H1 (cell line): ENCODE data around the gene CHRNA5. TPM values are rescaled to one million over a fixed set of nuclear protein-coding genes. Genes with fewer than 3 reads are reported as not detected.
"Not testable (repeated sequence)": the region's sequence is repeated elsewhere in the genome, so short reads cannot be mapped to it uniquely, and the experiment has no call there.

ENCODE experiments used
- CTCF ChIA-PET: fragments of 300-600 bp; sonication (Branson Sonifier 250); formaldehyde crosslinking; loops from one replicate; lab custom pipeline; 2021; ENCODE audit not compliant: partially characterized antibody; lab: Charles Lee
- POLR2A ChIA-PET: fragments of 300-600 bp; sonication (Branson Sonifier 250); formaldehyde crosslinking; loops from one replicate; lab custom pipeline; 2021; ENCODE audit warnings: inconsistent platforms; ENCODE audit not compliant: partially characterized antibody; lab: Charles Lee
- DNase-seq, 2 experiments: peaks; one replicate each; pipeline versions ENCODE4 v3.0.0 to v3.0.0-alpha.2; 2010 to 2022; ENCODE audit warnings: low spot score in 2 of 2, low read depth in 1 of 2, mixed read lengths in 1 of 2
- FAIRE-seq: peaks from 2 replicates; lab custom pipeline; 2011; peaks lifted over from hg19 to GRCh38; lab: Jason Lieb, UNC
- H2AFZ ChIP-seq: 2 replicates; pipeline ENCODE4 v1.8.1; 2012; ENCODE audit warnings: low read length, inconsistent platforms
- H2AK5ac ChIP-seq: 2 replicates; pipeline ENCODE4 v1.6.1; 2013; ENCODE audit warnings: low read depth, low read length
- H2BK120ac ChIP-seq: replicated peaks from 2 replicates; pipeline ENCODE3; 2013; ENCODE audit warnings: low read depth, low read length, inconsistent platforms
- H2BK12ac ChIP-seq: 2 replicates; pipeline ENCODE4 v1.6.1; 2013; ENCODE audit warnings: low read depth, low read length
- H2BK15ac ChIP-seq: 2 replicates; pipeline ENCODE4 v1.6.1; 2013; ENCODE audit warnings: low read length
- H2BK20ac ChIP-seq: 2 replicates; pipeline ENCODE4 v1.6.1; 2013; ENCODE audit warnings: low read length
- H2BK5ac ChIP-seq: 2 replicates; pipeline ENCODE4 v1.6.1; 2013; ENCODE audit warnings: low read depth, low read length
- H3K14ac ChIP-seq: 2 replicates; pipeline ENCODE4 v1.6.1; 2013; ENCODE audit warnings: inconsistent platforms; ENCODE audit not compliant: insufficient read length
- H3K18ac ChIP-seq: 2 replicates; pipeline ENCODE4 v1.6.1; 2013; ENCODE audit warnings: low read length; ENCODE audit errors: extremely low read depth
- H3K23ac ChIP-seq: 2 replicates; pipeline ENCODE4 v1.6.1; 2013; ENCODE audit warnings: inconsistent platforms; ENCODE audit not compliant: insufficient read length
- H3K23me2 ChIP-seq: 2 replicates; pipeline ENCODE4 v1.6.1; 2013; ENCODE audit warnings: low read depth, low read length
- H3K27ac ChIP-seq: 2 replicates; pipeline ENCODE4 v1.6.1; 2011; ENCODE audit warnings: low read depth, low read length, inconsistent platforms
- H3K27me3 ChIP-seq, 4 experiments: replicated peaks in 1 of 4; 1 replicate in 1 of 4; 2 replicates in 3 of 4; pipeline versions ENCODE4 v1.6.1 to v1.8.1; 2011 to 2013; ENCODE audit warnings: low read length in 3 of 4, mild to moderate bottlenecking in 3 of 4, inconsistent platforms in 2 of 4, mixed read lengths in 2 of 4, moderate library complexity in 1 of 4; ENCODE audit not compliant: control insufficient read depth in 3 of 4, insufficient read depth in 3 of 4; ENCODE audit errors: extremely low read depth in 1 of 4
- H3K36me3 ChIP-seq, 4 experiments: 2 replicates each; pipeline versions ENCODE4 v1.6.1 to v1.8.1; 2011 to 2013; ENCODE audit warnings: mild to moderate bottlenecking in 4 of 4, low read length in 3 of 4, moderate library complexity in 2 of 4, control low read depth in 1 of 4, inconsistent platforms in 1 of 4; ENCODE audit not compliant: insufficient read depth in 4 of 4, control insufficient read depth in 2 of 4
- H3K4ac ChIP-seq: replicated peaks from 2 replicates; pipeline ENCODE3; 2013; ENCODE audit warnings: low read length, low read depth, mixed read lengths, inconsistent platforms; ENCODE audit not compliant: insufficient read length
- H3K4me1 ChIP-seq, 4 experiments: replicated peaks in 1 of 4; 1 replicate in 1 of 4; 2 replicates in 3 of 4; pipeline versions ENCODE4 v1.6.1 to v1.8.1; 2011 to 2013; ENCODE audit warnings: low read length in 3 of 4, inconsistent platforms in 2 of 4, mixed read lengths in 1 of 4; ENCODE audit not compliant: insufficient read depth in 4 of 4, control insufficient read depth in 3 of 4
- H3K4me2 ChIP-seq, 2 experiments: 2 replicates each; pipeline versions ENCODE4 v1.6.1 to v1.8.1; 2011 to 2013; ENCODE audit warnings: low read depth in 2 of 2, low read length in 2 of 2, control low read depth in 1 of 2, inconsistent platforms in 1 of 2, mild to moderate bottlenecking in 1 of 2; ENCODE audit not compliant: insufficient read depth in 1 of 2
- H3K4me3 ChIP-seq, 4 experiments: fragments of 200-600, 300-600 bp in 1 of 4; sonication (generic), shearing (Covaris generic), sonication (Bioruptor Twin) in 1 of 4; 2 replicates each; pipeline versions ENCODE4 v1.5.1 to v1.8.1; 2011 to 2016; ENCODE audit warnings: low read length in 4 of 4, low read depth in 3 of 4, control low read depth in 2 of 4, inconsistent platforms in 2 of 4, mild to moderate bottlenecking in 2 of 4, mixed read lengths in 1 of 4, moderate library complexity in 1 of 4; ENCODE audit not compliant: insufficient read depth in 2 of 4; ENCODE audit errors: extremely low read depth in 1 of 4
- H3K56ac ChIP-seq: replicated peaks from 2 replicates; pipeline ENCODE3; 2013; ENCODE audit warnings: low read depth, mild to moderate bottlenecking, mixed read lengths, low read length, inconsistent platforms; ENCODE audit not compliant: insufficient read length
- H3K79me1 ChIP-seq: 2 replicates; pipeline ENCODE4 v1.6.1; 2013; ENCODE audit warnings: low read depth, low read length, control low read depth
- H3K79me2 ChIP-seq, 2 experiments: 2 replicates each; pipeline versions ENCODE4 v1.6.1 to v1.8.1; 2012 to 2013; ENCODE audit warnings: low read length in 2 of 2, mild to moderate bottlenecking in 2 of 2, inconsistent platforms in 1 of 2; ENCODE audit not compliant: insufficient read depth in 2 of 2, control insufficient read depth in 1 of 2
- H3K9ac ChIP-seq, 4 experiments: replicated peaks in 1 of 4; 1 replicate in 1 of 4; 2 replicates in 3 of 4; pipeline versions ENCODE4 v1.6.1 to v1.8.1; 2011 to 2013; ENCODE audit warnings: low read depth in 3 of 4, low read length in 3 of 4, control low read depth in 2 of 4, mild to moderate bottlenecking in 2 of 4, moderate library complexity in 2 of 4, inconsistent platforms in 1 of 4; ENCODE audit errors: extremely low read depth in 1 of 4
- H3K9me3 ChIP-seq, 2 experiments: 2 replicates each; pipeline versions ENCODE4 v1.6.1 to v1.8.1; 2012 to 2013; ENCODE audit warnings: mild to moderate bottlenecking in 2 of 2, moderate library complexity in 2 of 2, control low read depth in 1 of 2, inconsistent platforms in 1 of 2, low read depth in 1 of 2, low read length in 1 of 2, mixed read lengths in 1 of 2; ENCODE audit not compliant: insufficient read depth in 2 of 2
- H4K20me1 ChIP-seq, 2 experiments: replicated peaks in 1 of 2; 2 replicates each; pipeline versions ENCODE3 to v1.8.1; 2011 to 2013; ENCODE audit warnings: inconsistent platforms in 2 of 2, low read length in 2 of 2, mild to moderate bottlenecking in 1 of 2; ENCODE audit not compliant: insufficient read depth in 2 of 2, control insufficient read depth in 1 of 2
- H4K5ac ChIP-seq: 2 replicates; pipeline ENCODE4 v1.6.1; 2013; ENCODE audit warnings: low read length, low read depth, mixed read lengths, inconsistent platforms; ENCODE audit not compliant: insufficient read length
- H4K8ac ChIP-seq: 2 replicates; pipeline ENCODE4 v1.8.0; 2013; ENCODE audit warnings: mild to moderate bottlenecking, moderate library complexity, low read length, inconsistent platforms; ENCODE audit not compliant: insufficient read depth; ENCODE audit errors: extremely low read depth
- H4K91ac ChIP-seq: replicated peaks from 2 replicates; pipeline ENCODE3; 2013; ENCODE audit warnings: low read length, mixed read lengths, inconsistent platforms; ENCODE audit not compliant: insufficient read length
- CHD2 ChIP-seq: IDR thresholded peaks from 2 replicates; pipeline ENCODE4 v1.6.1; 2012; ENCODE audit warnings: low read length, improper control_type of control experiment
- POLR2AphosphoS5 ChIP-seq: IDR thresholded peaks from 2 replicates; pipeline ENCODE4 v1.6.1; 2011; ENCODE audit warnings: low read depth, low read length
- SIN3A ChIP-seq, 2 experiments: IDR thresholded peaks in 1 of 2; conservative IDR thresholded peaks in 1 of 2; 2 replicates each; pipeline ENCODE4 v1.6.1; 2011 to 2012; ENCODE audit warnings: low read length in 2 of 2, improper control_type of control experiment in 1 of 2, low read depth in 1 of 2, mild to moderate bottlenecking in 1 of 2
- SP4 ChIP-seq: IDR thresholded peaks from 2 replicates; pipeline ENCODE4 v1.6.1; 2012; ENCODE audit warnings: low read length, inconsistent platforms
- WGBS, 2 experiments: shearing (Covaris generic) in 1 of 2; methylation state at CpG; one replicate each; pipeline versions ENCODE4 v1.1.6 to v1.1.7; 2013 to 2015; ENCODE audit warnings: low lambda C conversion rate in 2 of 2, mixed read lengths in 2 of 2, inconsistent platforms in 1 of 2, low coverage in 1 of 2, missing lambda C conversion rate in 1 of 2; ENCODE audit not compliant: insufficient replicate concordance in 2 of 2, insufficient coverage in 1 of 2, insufficient read length in 1 of 2; ENCODE audit errors: extremely low coverage in 1 of 2, missing lambda C conversion rate in 1 of 2; 5-methylcytosine and 5-hydroxymethylcytosine counted together
- polyA plus RNA-seq, 7 experiments: library from polyadenylated mRNA; depleted of rRNA in 3 of 7; stranded (reverse) in 5 of 7; unstranded in 2 of 7; fragments of >200 nt in 5 of 7; fragments of 200-250 nt in 2 of 7; gene quantifications; 1 replicate in 5 of 7; 2 replicates in 1 of 7; 4 replicates in 1 of 7; pipeline versions ENCODE4 v1.2.1 to v1.2.3, GENCODE V29; 2011 to 2013; ENCODE audit warnings: missing spikeins in 2 of 7, mixed read lengths in 2 of 7
- total RNA-seq: library from RNA; stranded (reverse); fragmentation: NEBNext Ultra II Directional; extraction: Animal tissue kit (Norgen Biotek cat#: 25700); gene quantifications from 2 replicates; pipeline ENCODE4 v1.2.1, GENCODE V29; 2021

The CHRNA5 gene
- total and polyA plus RNA-seq, 2 of the 8 experiments (the other 6 are each of a cell fraction or from before 2014, with no cell fraction given) = 13.5 to 31.4 TPM

GRCh38 chr15:78552597-78552996, 12.7 kb upstream of the CHRNA5 start (continued):
- no peak for TF ChIP-seq SIN3A (conservative IDR thresholded peaks at IDR 0.05 in 1 of 2, IDR thresholded peaks at IDR 0.05 in 1 of 2; ENCODE audit: low read depth in 1 of 2, low read length in 2 of 2)
- no peak for TF ChIP-seq SP4
- no peak for TF ChIP-seq POLR2AphosphoS5
- TF ChIP-seq CHD2 = no peak

- H3K9me3 ChIP-seq, H2BK5ac ChIP-seq, H3K79me1 ChIP-seq, H4K5ac ChIP-seq, DNase-seq, H3K79me2 ChIP-seq, H3K4me3 ChIP-seq, H3K4me1 ChIP-seq, H4K8ac ChIP-seq, H3K4me2 ChIP-seq, H3K14ac ChIP-seq, POLR2A ChIA-PET, H2AFZ ChIP-seq, FAIRE-seq, H3K4ac ChIP-seq, H3K36me3 ChIP-seq, H3K18ac ChIP-seq, H4K20me1 ChIP-seq, H2BK20ac ChIP-seq, H2BK15ac ChIP-seq, CTCF ChIA-PET, H3K56ac ChIP-seq, H3K27me3 ChIP-seq, H2BK12ac ChIP-seq, H4K91ac ChIP-seq, H3K27ac ChIP-seq, H2BK120ac ChIP-seq, H3K23ac ChIP-seq, H3K23me2 ChIP-seq, H3K9ac ChIP-seq, H2AK5ac ChIP-seq: not testable (repeated sequence)
- WGBS, 2 experiments = 95% methylated on average over 10 of the region's 10 CpGs; no CpG with 5 or more reads in 1 of the 2 experiments
Observed at GRCh38 chr15:78560201-78560600, 5.1 kb upstream of the CHRNA5 start.
